GM12878 (cell line): Measurements from ENCODE around the gene YIF1A. TPM values are rescaled to one million over a fixed set of nuclear protein-coding genes. Genes with fewer than 3 reads are reported as not detected.

Source experiments
- ATAC-seq: fragments of 200-7000 bp; cut with Tn5 transposase; 3 replicates; pipeline ENCODE4 v1.9.1; 2020; ENCODE audit warnings: mild to moderate bottlenecking, moderate library complexity
- BruUV-seq: library from RNA; stranded (reverse); fragments of 400-500 nt; replicated peaks from 2 replicates; lab custom pipeline; 2021; lab: Mats Ljungman, UMichigan
- CTCF ChIA-PET: fragments of 300-600 bp; sonication (Branson Sonifier 250); formaldehyde crosslinking; extraction: SDS; loops from one replicate; lab custom pipeline; 2021; ENCODE audit warnings: inconsistent platforms; lab: Yijun Ruan, JAX
- POLR2A ChIA-PET: fragments of 350-600 bp; formaldehyde crosslinking; extraction: SDS; loops from one replicate; lab custom pipeline; 2021; ENCODE audit warnings: inconsistent platforms; lab: Charles Lee
- RAD21 ChIA-PET: fragments of 300-600 bp; sonication (Branson Sonifier 250); formaldehyde crosslinking; loops from one replicate; lab custom pipeline; 2023; ENCODE audit warnings: antibody characterized with exemption; ENCODE audit not compliant: unreplicated experiment; lab: Charles Lee
- SMC1A ChIA-PET: fragments of 300-600 bp; sonication (Branson Sonifier 250); formaldehyde crosslinking; loops from one replicate; lab custom pipeline; 2023; ENCODE audit not compliant: unreplicated experiment, uncharacterized antibody; lab: Charles Lee
- DNase-seq: peaks from one replicate; pipeline ENCODE4 v3.0.0-alpha.2; 2011; ENCODE audit warnings: low read depth, low spot score
- FAIRE-seq: peaks from 3 replicates; lab custom pipeline; 2011; peaks lifted over from hg19 to GRCh38; lab: Jason Lieb, UNC
- H2AFZ ChIP-seq: 2 replicates; pipeline ENCODE4 v1.6.0; 2011; ENCODE audit warnings: low read depth, low read length, control low read depth; ENCODE audit not compliant: control insufficient read depth
- H3K27ac ChIP-seq: 2 replicates; pipeline ENCODE4 v1.5.1; 2011; ENCODE audit warnings: control low read depth; ENCODE audit not compliant: control insufficient read depth, insufficient read depth
- H3K27me3 ChIP-seq, 2 experiments: replicated peaks in 1 of 2; 2 replicates each; pipeline versions ENCODE4 v1.6.0 to v1.6.1; 2011; ENCODE audit warnings: low read length in 1 of 2; ENCODE audit not compliant: control insufficient read depth in 2 of 2, insufficient read depth in 2 of 2
- H3K36me3 ChIP-seq, 2 experiments: 2 replicates each; pipeline ENCODE4 v1.5.1; 2011; ENCODE audit warnings: low read length in 1 of 2; ENCODE audit not compliant: control insufficient read depth in 2 of 2, insufficient read depth in 2 of 2
- H3K4me1 ChIP-seq: 2 replicates; pipeline ENCODE4 v1.6.1; 2011; ENCODE audit warnings: mild to moderate bottlenecking, low read length, moderate library complexity, mixed read lengths; ENCODE audit not compliant: control insufficient read depth, insufficient read depth
- H3K4me2 ChIP-seq: 2 replicates; pipeline ENCODE4 v1.6.0; 2011; ENCODE audit warnings: control low read depth; ENCODE audit not compliant: control insufficient read depth, insufficient read depth
- H3K4me3 ChIP-seq: fragments of 200-600 bp; sonication (generic); 2 replicates; pipeline ENCODE4 v1.5.1; 2016
- H3K79me2 ChIP-seq: 2 replicates; pipeline ENCODE4 v1.6.0; 2011; ENCODE audit warnings: low read length; ENCODE audit not compliant: control insufficient read depth, insufficient read depth
- H3K9ac ChIP-seq: 2 replicates; pipeline ENCODE4 v1.8.0; 2011; ENCODE audit warnings: low read length, control low read depth, mixed read lengths; ENCODE audit not compliant: control insufficient read depth, insufficient read depth
- H3K9me3 ChIP-seq: replicated peaks from 3 replicates; pipeline ENCODE4 v1.5.1; 2011; ENCODE audit warnings: mild to moderate bottlenecking, low read length; ENCODE audit not compliant: control insufficient read depth, insufficient read depth
- H4K20me1 ChIP-seq: 2 replicates; pipeline ENCODE4 v1.6.0; 2011; ENCODE audit not compliant: control insufficient read depth, insufficient read depth
- EP300 ChIP-seq, 2 experiments: fragments of 150-350 bp in 1 of 2; IDR thresholded peaks; 2 replicates each; pipeline ENCODE4 v1.6.1; 2011 to 2012; ENCODE audit warnings: low read depth in 2 of 2, low read length in 2 of 2, borderline replicate concordance in 1 of 2, improper control_type of control experiment in 1 of 2, inconsistent platforms in 1 of 2; ENCODE audit not compliant: control insufficient read depth in 1 of 2
- GABPA ChIP-seq: IDR thresholded peaks from 2 replicates; pipeline ENCODE4 v1.6.1; 2014; ENCODE audit warnings: antibody characterized with exemption, low read depth, mild to moderate bottlenecking, inconsistent platforms
- MEF2A ChIP-seq: IDR thresholded peaks from 2 replicates; pipeline ENCODE4 v1.6.1; 2011; ENCODE audit warnings: low read depth, mild to moderate bottlenecking, low read length, moderate library complexity; ENCODE audit not compliant: insufficient read depth
- MYB ChIP-seq: fragments of 150-350 bp; IDR thresholded peaks from 2 replicates; pipeline ENCODE4 v1.6.1; 2014; ENCODE audit warnings: mild to moderate bottlenecking, low read depth, low read length, borderline replicate concordance
- MYC ChIP-seq: IDR thresholded peaks from 2 replicates; pipeline ENCODE4 v1.6.1; 2011; ENCODE audit warnings: mild to moderate bottlenecking, low read length, moderate library complexity, inconsistent platforms; ENCODE audit not compliant: insufficient read depth, insufficient replicate concordance, insufficient read length, severe bottlenecking
- NFXL1 ChIP-seq: fragments of 450-650 bp; IDR thresholded peaks from 2 replicates; pipeline ENCODE4 v1.6.1; 2017; ENCODE audit warnings: antibody characterized with exemption, mild to moderate bottlenecking, borderline replicate concordance
- NR2C2 ChIP-seq: IDR thresholded peaks from 2 replicates; pipeline ENCODE4 v1.6.1; 2011; ENCODE audit warnings: borderline replicate concordance, low read depth; ENCODE audit not compliant: control insufficient read depth, insufficient read length
- PML ChIP-seq: IDR thresholded peaks from 2 replicates; pipeline ENCODE4 v1.6.1; 2012; ENCODE audit warnings: low read length, inconsistent platforms
- SIN3A ChIP-seq: IDR thresholded peaks from 2 replicates; pipeline ENCODE4 v1.6.1; 2012; ENCODE audit warnings: low read depth, low read length, improper control_type of control experiment
- SIX5 ChIP-seq: IDR thresholded peaks from 2 replicates; pipeline ENCODE4 v1.6.1; 2011; ENCODE audit warnings: mild to moderate bottlenecking, low read depth, low read length, moderate library complexity; ENCODE audit not compliant: severe bottlenecking
- TCF3 ChIP-seq: IDR thresholded peaks from 2 replicates; pipeline ENCODE4 v1.6.1; 2012; ENCODE audit warnings: low read depth, mild to moderate bottlenecking, low read length, borderline replicate concordance; ENCODE audit not compliant: insufficient read depth
- ZNF622 ChIP-seq: fragments of 450-650 bp; IDR thresholded peaks from 2 replicates; pipeline ENCODE4 v1.6.1; 2017; ENCODE audit warnings: mild to moderate bottlenecking, inconsistent platforms
- WGBS: methylation state at CpG from one replicate; pipeline ENCODE4 v1.1.6; 2016; ENCODE audit warnings: low lambda C conversion rate; ENCODE audit not compliant: insufficient replicate concordance, insufficient coverage; ENCODE audit errors: missing lambda C conversion rate; 5-methylcytosine and 5-hydroxymethylcytosine counted together
- in situ Hi-C: fragments of 300-500 bp; cut with MboI; formaldehyde crosslinking; loops from 9 replicates; pipeline ENCODE4 v1.14.3; 2018; ENCODE audit warnings: mixed read lengths
- intact Hi-C: fragments of 100-400 bp; cut with micrococcal nuclease; formaldehyde crosslinking; loops from one replicate; pipeline ENCODE4 v1.14.2; 2022; ENCODE audit not compliant: unreplicated experiment
- polyA plus RNA-seq, 11 experiments: library from polyadenylated mRNA; depleted of rRNA in 4 of 11; unstranded in 6 of 11; stranded (reverse) in 5 of 11; fragments of >200 nt; fragmentation: Nextera tagmentation in 4 of 11; fragmentation: Illumina TruSeq in 1 of 11; extraction: Ambion mirVana in 4 of 11; extraction: Trizol in 1 of 11; gene quantifications; 1 replicate in 1 of 11; 2 replicates in 10 of 11; pipeline versions ENCODE4 v1.2.1 to v1.2.3, GENCODE V29; 2011 to 2016; ENCODE audit warnings: inconsistent platforms in 2 of 11, missing spikeins in 2 of 11, low read depth in 1 of 11
- total RNA-seq, 4 experiments: library from RNA; depleted of rRNA in 3 of 4; stranded (reverse); fragments of >200 nt in 3 of 4; fragmentation: Illumina TruSeq in 1 of 4; extraction: Trizol in 1 of 4; gene quantifications; 2 replicates each; pipeline versions ENCODE4 v1.2.1 to v1.2.3, GENCODE V29; 2013 to 2021
- TF ChIP-seq, protein P1 (sequence below): IDR thresholded peaks from 2 replicates; pipeline ENCODE4 v1.6.1; 2012; ENCODE audit warnings: low read depth, low read length, improper control_type of control experiment
- TF ChIP-seq, protein P2 (sequence below): fragments of 450-650 bp; IDR thresholded peaks from 2 replicates; pipeline ENCODE4 v1.6.1; 2016; ENCODE audit warnings: mild to moderate bottlenecking, moderate library complexity, borderline replicate concordance

YIF1A gene
- total and polyA plus RNA-seq, 10 of the 15 experiments (the other 5 are each of a cell fraction or from before 2014, with no cell fraction given), result 6.6 to 128 (median 71.7) TPM

DNA sequence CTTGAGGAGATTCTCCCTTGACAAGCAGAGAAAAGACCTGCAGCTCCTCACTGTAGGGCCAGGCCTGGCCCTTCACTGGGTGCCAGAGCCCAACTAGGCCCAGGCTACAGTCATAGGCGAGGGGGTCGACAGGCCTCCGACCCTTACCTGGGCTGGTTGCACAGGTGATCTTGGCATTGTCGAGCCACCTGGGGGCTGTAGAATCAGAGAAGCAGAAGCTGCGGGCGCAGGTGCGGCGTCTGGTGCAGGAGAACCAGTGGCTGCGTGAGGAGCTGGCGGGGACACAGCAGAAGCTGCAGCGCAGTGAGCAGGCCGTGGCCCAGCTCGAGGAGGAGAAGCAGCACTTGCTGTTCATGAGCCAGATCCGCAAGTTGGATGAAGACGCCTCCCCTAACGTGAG, 27.4 kb downstream of the YIF1A start:
- Histone ChIP-seq H3K36me3 (peaks cover 11 to 32% of the 10 kb centered on the region in 2 experiments), H3K4me2 (no peak overlapping the region), H3K79me2 (peaks cover 19% of the 10 kb centered on the region), H3K9ac (no peak overlapping the region), H2AFZ (no peak overlapping the region), H3K27me3 (no peaks in the 10 kb centered on the region), H3K4me1 (peaks cover 7% of the 10 kb centered on the region)
- SMC1A ChIA-PET, result interaction anchor here (1.5 kb wide), 1 partner anchor 27 kb away, joined by 5 read pairs; the partner anchor contains the start of gene YIF1A
- in situ Hi-C loops (no loop called here), intact Hi-C loops (no loop called here)
- no TSS peak for BruUV-seq
- POLR2A ChIA-PET, result interaction anchor here (1.2 to 1.5 kb wide), 2 partner anchors 39 to 126 kb away, joined by 3 to 4 read pairs; no protein-coding TSS in a partner anchor
- 94% methylated on average over 16 of the region's 16 CpGs for WGBS
- TF ChIP-seq SIN3A (no peak), GABPA (no peak), ZNF622 (no peak), NR2C2 (no peak), TCF3 (no peak), MYC (no peak), MEF2A (no peak), EP300 (IDR thresholded peaks at IDR 0.05; ENCODE audit: borderline replicate concordance in 1 of 2, control insufficient read depth in 1 of 2, low read depth in 2 of 2, low read length in 2 of 2) (no peak), MYB (no peak), PML (no peak), NFXL1 (no peak), SIX5 (no peak)
- TF ChIP-seq, protein P1, sequence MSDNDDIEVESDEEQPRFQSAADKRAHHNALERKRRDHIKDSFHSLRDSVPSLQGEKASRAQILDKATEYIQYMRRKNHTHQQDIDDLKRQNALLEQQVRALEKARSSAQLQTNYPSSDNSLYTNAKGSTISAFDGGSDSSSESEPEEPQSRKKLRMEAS, result no peak
- TF ChIP-seq, protein P2, sequence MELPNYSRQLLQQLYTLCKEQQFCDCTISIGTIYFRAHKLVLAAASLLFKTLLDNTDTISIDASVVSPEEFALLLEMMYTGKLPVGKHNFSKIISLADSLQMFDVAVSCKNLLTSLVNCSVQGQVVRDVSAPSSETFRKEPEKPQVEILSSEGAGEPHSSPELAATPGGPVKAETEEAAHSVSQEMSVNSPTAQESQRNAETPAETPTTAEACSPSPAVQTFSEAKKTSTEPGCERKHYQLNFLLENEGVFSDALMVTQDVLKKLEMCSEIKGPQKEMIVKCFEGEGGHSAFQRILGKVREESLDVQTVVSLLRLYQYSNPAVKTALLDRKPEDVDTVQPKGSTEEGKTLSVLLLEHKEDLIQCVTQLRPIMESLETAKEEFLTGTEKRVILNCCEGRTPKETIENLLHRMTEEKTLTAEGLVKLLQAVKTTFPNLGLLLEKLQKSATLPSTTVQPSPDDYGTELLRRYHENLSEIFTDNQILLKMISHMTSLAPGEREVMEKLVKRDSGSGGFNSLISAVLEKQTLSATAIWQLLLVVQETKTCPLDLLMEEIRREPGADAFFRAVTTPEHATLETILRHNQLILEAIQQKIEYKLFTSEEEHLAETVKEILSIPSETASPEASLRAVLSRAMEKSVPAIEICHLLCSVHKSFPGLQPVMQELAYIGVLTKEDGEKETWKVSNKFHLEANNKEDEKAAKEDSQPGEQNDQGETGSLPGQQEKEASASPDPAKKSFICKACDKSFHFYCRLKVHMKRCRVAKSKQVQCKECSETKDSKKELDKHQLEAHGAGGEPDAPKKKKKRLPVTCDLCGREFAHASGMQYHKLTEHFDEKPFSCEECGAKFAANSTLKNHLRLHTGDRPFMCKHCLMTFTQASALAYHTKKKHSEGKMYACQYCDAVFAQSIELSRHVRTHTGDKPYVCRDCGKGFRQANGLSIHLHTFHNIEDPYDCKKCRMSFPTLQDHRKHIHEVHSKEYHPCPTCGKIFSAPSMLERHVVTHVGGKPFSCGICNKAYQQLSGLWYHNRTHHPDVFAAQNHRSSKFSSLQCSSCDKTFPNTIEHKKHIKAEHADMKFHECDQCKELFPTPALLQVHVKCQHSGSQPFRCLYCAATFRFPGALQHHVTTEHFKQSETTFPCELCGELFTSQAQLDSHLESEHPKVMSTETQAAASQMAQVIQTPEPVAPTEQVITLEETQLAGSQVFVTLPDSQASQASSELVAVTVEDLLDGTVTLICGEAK, result no peak
- TF ChIP-seq, all 136 proteins: peak for 0
- DNase-seq, result no peak
- H3K27ac ChIP-seq, result no peak overlapping the region
- H4K20me1 ChIP-seq, result no peaks in the 10 kb centered on the region
- ChIA-PET RAD21 (no interaction called here), CTCF (interaction anchor here (0.9 kb wide), 1 partner anchor 21 kb away, joined by 3 read pairs; no protein-coding TSS in a partner anchor)
- FAIRE-seq, result no peak
- no peak overlapping the region for H3K4me3 ChIP-seq
- no peak for ATAC-seq
- H3K9me3 ChIP-seq, result no peaks in the 10 kb centered on the region
